GM18508 (cell line): ENCODE measurements around the gene SAV1.
"Not testable (repeated sequence)": the region's sequence is repeated elsewhere in the genome, so short reads cannot be mapped to it uniquely, and the experiment has no call there.

Source experiments
- ATAC-seq: cut with Tn5 transposase; IDR thresholded peaks from one replicate; pipeline ENCODE4 v1.9.1; 2021; ENCODE audit warnings: moderate number of reproducible peaks; ENCODE audit not compliant: insufficient read depth, unreplicated experiment

SAV1 gene

DNA sequence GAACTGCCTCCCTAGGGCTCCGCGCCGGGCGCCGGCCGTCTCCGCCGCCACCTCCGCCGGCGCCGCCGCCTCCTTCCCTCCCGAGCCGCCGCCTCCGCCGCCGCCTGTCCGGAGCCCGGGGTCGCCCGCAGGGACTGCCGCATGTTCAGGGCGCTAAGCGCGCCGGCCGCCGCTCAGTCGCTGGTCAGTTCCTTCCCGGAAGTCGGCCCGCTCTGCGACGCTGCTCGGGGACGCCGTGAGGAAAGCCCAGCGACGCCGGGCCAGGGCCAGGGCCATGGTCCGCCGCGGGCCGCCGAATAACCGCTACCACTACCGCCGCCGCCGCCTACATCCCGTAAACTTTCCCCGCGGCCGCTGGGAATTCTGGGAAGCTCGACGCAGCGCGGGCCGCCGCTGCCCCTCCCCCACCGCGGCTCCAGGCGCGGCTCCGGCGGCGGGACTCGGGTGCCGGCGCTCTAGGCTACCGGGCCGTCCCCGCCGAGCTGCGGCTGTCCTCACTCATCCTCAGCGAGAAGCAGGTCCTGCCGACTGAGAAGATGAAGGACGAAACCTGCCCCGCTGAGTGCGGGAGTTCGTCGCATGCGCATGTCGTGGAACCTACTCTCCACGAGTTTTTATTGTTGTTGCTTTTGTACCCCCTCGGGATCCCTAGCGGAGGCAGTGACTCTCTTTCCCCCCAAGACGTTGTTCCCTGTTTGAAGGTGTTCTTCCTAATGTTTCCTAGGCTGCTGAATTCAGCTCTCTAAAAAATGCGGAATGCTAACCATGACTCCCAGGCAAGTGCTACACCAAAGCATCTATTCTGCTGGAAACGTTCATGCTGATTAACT, at the start of gene SAV1:
Gene SAV1 (minus strand): TSS at position 311 of the 830 bp plus-strand sequence. CDS start 339 bp downstream, outside the sequence.
- ATAC-seq = no peak

DNA sequence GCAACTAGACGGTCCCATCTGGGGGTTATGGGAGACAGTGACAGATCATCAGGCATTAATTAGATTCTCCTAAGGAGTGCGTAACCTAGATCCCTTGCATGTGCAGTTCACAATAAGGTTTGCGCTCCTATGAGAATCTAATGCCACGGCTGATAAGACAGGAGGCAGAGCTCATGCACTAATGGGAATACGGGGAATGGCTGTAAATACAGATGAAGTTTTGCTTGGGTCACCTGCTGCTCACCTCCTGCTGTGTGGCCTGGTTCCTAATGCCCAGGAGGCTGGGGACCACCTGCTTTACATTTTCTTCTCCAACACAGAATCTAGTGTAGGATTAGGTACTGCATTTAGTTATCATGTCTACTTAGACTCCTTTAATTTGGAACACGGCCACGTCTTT, 49.7 kb upstream of the SAV1 start:
- no peak for ATAC-seq

DNA sequence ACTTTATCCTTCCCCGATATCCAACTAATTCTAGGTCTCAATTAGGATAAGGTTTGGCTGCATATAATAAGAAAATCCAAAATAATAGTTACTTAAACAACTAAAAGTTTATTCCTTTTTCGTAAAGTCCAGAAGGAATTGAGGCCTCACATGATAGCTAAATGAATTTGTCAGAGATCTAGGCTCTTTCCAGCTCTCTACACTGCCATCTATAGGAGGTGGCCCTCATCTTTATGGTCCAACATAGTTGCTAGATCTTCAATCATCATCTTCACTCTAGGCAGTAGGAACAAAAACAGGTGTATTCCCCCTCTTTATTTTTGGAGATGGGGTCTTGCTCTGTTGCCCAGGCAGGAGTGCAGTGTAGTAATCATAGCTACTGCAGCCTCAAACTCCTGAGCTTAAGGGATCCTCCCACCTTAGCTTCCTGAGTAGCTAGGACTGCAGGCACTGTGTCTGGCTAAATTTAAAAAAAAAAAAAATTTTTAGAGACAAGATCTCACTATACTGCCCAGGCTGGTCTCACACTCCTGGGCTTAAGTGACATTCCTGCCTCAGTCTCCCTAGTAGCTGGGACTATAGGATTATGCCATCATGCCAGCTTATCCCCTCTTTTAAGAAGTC, 46.5 kb upstream of the SAV1 start:
- no peak for ATAC-seq

DNA sequence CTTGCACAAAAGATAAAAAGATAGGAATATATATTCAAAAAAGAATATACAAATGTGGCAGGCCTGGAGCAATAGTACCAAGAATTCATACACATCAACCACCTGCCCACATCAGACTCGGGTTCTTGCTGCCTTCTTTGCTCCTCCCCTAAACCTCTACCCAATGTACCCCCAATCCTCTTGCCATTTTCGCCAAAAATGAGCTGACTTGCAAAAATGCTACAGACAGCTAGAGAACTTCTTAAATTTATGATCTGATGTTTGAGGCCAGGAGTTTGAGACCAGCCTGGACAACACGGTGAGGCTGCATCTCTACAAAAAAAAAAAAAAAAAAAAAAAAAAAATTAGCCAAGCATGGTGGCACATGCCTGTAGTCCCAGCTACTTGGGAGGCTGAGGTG, 42.9 kb upstream of the SAV1 start:
- ATAC-seq = no peak

DNA sequence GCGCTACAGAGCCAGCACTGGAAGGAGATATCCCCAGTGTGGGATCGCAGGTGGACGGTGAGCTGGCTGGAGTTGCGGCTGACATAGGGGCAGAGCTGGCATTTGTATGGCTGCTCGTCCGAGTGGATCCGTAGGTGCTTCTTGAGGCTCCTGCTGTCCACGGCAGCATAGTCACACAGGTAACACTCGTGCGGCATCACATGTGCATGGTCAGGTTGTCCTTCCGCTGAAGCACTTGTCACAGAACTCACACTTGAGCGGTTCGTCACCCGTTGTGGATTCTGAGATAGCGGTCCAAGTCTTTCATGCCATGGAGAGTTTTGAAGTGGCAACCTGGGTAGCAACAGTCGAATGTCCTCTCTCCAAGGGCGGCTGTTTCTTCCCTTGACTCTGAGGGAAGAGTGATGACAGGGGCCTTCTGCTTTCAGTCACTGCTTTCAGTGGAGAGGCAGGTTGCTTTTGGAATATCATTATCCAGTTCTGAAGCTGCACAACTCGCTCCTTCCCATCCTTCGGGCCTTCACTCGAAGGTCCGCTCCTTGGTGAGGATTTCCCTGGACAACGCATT, 37.0 kb upstream of the SAV1 start:
- ATAC-seq = no peak

DNA sequence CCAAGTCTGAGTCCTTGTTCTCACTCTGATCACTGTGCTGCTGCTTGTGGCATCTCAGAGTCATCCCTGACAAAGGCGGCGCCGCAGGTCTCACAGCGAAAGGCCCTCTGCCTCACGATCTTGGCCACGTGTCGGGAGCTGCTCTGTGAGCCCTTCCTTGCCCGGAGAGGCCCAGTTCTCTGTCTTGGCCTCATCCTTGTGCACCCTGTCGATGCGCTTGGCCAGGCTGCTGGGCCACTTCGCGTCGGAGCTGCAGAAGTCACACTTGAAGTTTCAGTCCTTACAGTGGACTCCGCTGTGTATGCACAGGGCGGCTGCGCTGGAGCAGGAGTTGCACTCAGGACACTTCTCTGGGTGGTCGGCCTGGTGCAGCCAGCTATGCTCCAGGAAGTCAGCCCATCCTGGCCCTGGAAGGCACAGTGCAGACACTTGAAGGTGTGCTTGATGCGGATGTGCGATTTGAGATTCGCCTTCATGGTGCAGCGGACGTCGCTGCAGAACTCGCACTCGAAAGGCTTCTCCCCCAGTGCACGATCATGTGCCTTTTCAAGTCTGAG, 36.4 kb upstream of the SAV1 start:
- no peak for ATAC-seq

DNA sequence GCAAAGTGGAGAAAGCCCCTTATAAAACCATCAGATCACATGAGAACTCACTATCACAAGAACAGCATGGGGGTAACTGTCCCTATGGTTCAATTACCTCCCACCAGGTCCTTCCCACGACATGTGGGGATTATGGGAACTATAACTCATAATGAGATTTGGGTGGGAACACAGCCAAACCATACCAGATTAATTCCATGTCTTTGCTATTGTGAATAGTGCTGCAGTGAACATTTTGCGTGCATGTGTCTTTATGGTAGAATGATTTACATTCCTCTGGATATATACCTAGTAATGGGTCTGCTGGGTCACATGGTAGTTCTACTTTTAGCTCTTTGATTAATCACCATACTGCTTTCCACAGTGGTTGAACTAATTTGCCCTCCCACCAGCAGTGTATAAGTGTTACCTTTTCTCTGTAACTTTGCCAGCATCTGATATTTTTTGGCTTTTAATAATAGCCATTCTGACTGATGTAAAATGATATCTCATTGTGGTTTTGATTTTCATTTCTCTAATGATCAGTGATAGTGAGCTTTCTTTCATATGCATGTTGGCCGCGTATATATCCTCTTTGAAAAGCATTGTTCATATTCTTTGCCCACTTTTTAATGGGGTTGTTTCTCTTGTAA, 29.7 kb upstream of the SAV1 start:
- no peak for ATAC-seq

DNA sequence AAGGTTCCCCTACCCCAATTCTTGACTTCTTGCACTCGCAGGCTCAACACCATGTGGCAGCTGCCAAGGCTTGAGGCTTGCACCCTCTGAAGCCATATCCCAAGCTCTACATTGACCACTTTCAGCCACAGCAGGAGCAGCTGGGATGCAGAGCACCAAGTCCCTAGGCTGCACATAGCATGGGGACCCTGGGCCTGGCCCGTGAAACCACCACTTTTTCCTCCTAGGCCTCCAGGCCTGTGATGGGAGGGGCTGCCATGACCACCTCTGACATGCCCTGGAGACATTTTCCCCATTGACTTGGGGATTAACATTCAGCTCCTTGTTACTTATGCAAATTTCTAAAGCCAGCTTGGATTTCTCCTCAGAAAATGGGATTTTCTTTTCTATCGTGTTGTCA, 26.2 kb upstream of the SAV1 start:
- ATAC-seq = not testable (repeated sequence)

DNA sequence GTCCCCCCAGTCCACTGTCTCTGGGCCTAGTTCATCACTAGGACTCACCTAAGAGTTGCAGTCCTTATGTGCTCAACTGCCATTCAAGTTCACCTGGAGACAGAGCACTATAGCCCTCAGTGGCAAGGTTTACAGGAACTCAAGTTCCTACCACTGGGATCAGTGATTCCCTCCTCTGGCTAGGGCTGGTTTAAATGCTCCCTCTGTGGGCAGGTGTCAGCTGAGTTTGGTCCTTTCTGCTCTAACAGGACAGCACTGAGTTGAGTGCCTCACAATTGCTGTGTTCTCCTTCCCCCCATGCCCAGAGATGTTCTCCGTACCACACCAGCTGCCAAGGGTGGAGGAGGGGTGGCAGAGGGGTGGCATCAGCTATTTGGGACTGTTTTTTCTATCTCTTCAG, 20.8 kb upstream of the SAV1 start:
- ATAC-seq = no peak

DNA sequence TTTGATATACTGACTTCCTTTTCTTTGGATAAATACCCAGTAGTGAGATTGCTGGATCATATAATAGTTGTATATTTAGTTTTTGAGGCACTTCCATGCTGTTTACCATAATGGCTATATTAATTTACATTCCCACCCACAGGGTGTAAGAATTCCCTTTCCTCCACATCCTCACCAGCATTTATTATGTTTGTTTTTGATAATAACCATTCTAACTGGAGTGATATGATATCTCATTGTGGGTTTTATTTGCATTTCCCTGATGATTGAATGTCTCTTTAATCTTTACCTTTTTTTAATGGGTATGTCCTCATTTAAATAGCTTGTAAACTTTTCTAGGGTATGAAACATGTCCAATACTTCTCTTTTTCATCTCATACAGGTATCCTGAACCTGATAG, 11.6 kb upstream of the SAV1 start:
- no peak for ATAC-seq

DNA sequence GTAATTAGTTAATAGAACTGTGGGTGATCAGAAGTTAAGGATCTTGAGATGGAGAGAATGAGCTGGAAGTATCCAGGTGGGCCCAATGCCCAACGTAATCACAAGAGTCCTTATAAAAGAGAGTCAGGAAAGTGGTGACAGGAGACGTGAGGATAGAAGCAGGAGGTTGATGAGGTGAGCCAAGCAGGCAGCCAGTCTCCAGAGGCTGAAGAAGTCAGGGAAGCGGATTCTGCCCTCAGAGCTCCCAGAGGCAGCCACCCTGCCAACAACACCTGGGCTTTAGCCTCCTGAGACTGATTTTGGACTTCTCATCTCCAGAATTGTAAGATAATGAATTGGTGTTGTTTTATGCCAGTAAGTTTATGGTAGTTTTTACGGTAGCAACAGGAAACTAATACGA, 10.1 kb upstream of the SAV1 start:
- no peak for ATAC-seq

DNA sequence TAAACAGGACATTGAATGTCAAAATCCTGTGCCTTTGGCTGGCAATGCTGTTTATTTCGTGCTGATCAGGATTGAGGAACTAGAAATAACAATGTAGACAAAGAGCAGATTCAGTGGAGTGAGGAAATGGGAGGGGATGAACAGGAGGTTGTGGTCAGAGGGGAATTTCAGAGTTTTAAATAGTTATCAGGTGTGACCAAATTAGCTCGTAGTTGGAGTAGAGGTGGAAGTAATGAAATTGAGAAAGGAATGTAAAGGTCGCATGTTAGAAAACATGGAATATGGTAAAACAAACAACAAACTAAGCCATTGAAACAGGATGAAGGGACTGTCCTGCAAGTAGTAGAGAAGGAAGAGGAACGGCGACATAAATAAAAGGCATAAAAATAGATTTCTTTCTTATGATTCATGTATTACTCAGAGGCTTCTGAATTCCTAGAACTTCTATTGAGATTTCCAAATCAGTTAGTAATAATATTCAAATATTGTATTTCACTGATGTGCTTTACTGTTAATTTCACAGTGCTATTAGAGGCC, 9.5 kb upstream of the SAV1 start:
- no peak for ATAC-seq

DNA sequence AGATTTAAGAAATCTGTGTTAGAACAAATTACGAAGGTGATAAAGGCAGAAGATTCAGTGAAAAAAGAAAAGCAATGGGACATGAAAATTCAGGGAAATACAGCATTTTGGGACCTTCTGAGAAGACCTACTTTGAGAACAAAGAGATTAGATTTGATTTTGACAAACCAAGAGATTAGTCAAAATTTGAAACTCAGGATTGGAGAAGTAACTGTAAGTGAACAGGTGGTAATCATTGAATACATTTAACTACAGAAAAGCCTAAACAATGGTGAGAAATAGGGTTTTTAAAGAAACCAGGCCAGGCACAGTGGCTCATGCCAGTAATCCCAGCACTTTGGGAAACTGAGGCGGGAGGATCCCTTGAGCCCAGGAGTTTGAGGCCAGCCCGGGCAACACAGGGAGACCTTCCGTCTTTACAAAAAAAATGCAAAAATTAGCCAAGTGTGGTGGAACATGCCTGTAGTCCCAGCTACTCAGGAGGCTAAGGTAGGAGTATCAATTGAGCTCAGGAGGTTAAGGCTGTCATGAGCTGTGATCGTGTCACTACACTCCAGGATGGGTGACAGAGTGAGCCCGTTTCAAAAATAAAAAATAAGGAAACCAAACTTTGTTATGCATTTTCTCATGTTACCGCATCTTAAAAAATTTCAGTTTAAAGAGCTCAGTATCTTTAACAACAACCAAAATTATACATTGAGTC, 8.9 kb upstream of the SAV1 start:
- ATAC-seq = no peak

DNA sequence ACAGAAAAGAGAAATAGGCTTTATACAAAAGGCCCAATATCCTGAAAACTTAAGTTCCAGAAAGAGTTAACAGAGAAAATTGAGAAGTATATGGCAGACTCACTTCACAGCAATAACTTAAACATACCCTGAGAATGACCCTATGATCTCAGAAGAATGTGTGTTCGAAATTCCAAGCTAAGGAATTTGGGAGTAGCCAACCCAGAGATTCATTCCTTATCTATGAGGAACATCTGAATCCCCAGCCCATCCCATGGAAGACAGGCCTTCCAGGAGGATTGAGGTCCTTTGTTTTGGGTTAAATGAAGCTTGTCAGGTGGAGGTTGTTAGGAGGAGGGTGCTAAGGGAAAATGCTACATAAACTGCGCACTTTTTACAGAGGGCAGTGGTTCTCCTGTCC, 7.5 kb upstream of the SAV1 start:
- no peak for ATAC-seq

DNA sequence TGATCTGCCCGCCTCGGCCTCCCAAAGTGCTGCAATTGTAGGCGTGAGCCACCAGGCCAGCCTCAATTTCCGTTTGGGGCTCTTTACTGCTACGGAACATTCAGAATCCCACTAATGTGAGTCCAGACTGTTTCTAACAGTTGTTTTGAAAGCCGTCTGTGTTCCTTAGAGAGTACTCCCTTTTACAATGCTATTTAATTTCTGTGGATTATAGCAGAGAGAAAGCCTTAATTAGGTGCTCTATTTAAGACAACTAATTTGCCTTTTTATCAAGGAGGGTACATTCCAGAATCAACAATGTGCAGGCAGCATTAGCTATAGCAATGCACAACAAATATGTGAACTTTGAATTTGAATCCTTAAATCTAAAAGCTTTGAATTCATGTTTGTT, 2.8 kb upstream of the SAV1 start:
- no peak for ATAC-seq

DNA sequence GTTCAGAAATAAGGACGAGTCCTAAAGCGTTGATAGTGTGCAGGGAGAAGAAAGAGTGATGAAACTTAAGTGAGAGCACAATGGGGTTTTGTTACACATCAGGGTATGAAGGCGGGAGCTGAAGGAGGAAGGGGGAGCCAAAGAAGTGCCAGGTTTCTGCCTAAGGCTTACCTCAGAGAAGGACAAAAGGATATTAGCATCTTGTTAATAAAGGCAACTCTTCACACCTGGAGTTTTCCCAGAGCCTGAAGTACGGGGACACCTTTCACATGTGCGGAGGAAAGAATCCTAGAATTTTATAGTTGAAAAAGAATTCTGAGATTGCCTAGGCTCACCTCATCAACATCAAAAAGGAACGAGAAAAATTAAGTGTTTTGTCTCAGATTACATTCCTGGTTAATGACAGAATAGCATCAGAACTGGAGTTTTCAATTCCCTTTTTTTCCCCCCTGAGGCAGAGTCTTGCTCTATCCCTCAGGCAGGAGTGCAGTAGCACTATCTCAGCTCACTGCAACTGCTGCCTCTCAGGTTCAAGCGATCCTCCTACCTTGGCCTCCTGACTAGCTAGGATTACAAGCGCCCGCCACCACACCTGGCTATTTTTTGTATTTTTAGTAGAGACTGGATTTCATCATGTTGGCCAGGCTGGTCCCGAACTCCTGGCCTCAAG, 2.2 kb upstream of the SAV1 start:
- no peak for ATAC-seq

DNA sequence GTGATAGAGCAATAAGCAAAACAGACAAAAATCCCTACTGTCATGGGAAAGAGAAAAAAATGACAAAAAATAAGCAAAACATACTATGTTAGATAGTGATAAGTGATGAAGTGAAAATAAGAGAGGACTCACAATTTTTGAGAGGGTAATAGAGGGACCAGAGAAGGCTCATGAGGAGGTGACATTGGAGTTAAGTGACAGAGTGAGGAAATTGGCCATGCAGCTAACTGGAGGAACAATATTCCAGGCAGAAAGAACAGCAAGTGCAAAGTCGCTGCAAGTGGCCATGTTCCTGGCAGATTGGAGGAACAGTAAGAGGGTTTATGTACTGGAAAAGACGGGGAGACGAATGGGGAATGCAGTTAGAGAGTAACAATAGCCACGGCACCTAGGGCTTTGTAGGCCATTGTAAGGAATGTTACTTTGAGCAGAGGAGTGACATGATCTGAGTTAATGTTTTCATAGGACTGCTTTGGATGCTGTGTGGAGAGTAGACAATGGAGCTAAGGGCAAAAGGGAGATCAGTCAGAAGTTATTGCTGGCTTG, 1.4 kb upstream of the SAV1 start:
- ATAC-seq = no peak

DNA sequence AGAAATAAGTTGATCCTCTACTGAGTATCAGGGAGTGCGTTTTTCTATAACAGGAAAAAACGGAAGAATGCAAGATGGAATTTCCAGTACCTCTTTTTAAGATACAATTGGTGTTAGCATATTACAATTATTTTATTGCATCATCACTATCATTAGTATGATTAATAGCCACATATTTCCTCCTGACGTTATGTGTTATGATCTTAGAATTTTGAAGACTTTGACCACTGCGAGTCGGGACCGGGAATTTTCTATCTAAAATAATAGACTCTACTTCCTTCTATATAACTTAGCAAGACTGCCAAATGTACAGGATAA, 679 bp upstream of the SAV1 start:
- no peak for ATAC-seq

DNA sequence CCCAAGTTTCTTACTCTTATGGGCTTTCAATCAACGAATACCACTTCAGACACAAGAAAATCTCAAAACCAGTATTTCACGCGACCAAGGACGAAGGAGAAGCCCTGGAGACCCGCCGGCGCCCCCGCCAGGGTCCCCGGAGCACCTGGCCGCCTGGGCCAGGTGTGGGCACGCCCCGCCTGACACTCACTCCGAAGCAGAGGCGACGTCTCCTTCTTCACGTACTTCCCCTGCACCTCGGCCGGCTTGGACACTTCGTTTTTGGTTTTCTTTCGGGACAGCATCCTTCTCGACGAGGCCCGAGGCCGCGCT, 466 bp downstream of the SAV1 start:
- ATAC-seq = no peak
